Calu3 (cell line): ENCODE data around the gene CNTNAP2. TPM values are rescaled to one million over a fixed set of nuclear protein-coding genes. Genes with fewer than 3 reads are reported as not detected.

Experiments
- BruUV-seq: library from RNA; stranded (reverse); fragments of 400-500 nt; replicated peaks from 2 replicates; lab custom pipeline; 2021; lab: Mats Ljungman, UMichigan
- CTCF ChIA-PET: fragments of 300-600 bp; sonication (Branson Sonifier 250); formaldehyde crosslinking; loops from one replicate; lab custom pipeline; 2022; ENCODE audit warnings: antibody characterized with exemption; lab: Charles Lee
- DNase-seq: peaks from one replicate; pipeline ENCODE4 v3.0.0; 2022
- H3K27ac Mint-ChIP-seq: one replicate; pipeline ENCODE4 v1.8.0; 2022; ENCODE audit warnings: mixed read lengths; ENCODE audit not compliant: unreplicated experiment
- H3K27me3 Mint-ChIP-seq: one replicate; pipeline ENCODE4 v1.8.0; 2022; ENCODE audit warnings: mixed read lengths; ENCODE audit not compliant: unreplicated experiment
- H3K36me3 Mint-ChIP-seq: one replicate; pipeline ENCODE4 v1.8.0; 2022; ENCODE audit warnings: mild to moderate bottlenecking, moderate library complexity, mixed read lengths; ENCODE audit not compliant: insufficient read depth, unreplicated experiment
- H3K4me1 Mint-ChIP-seq: one replicate; pipeline ENCODE4 v1.8.0; 2022; ENCODE audit warnings: mild to moderate bottlenecking, low read depth, mixed read lengths; ENCODE audit not compliant: unreplicated experiment
- H3K4me3 Mint-ChIP-seq: one replicate; pipeline ENCODE4 v1.8.0; 2022; ENCODE audit warnings: mild to moderate bottlenecking, low read depth, moderate library complexity, mixed read lengths; ENCODE audit not compliant: unreplicated experiment
- H3K9me3 Mint-ChIP-seq: one replicate; pipeline ENCODE4 v1.8.0; 2022; ENCODE audit warnings: low read depth, mixed read lengths; ENCODE audit not compliant: unreplicated experiment
- intact Hi-C: fragments of 100-400 bp; cut with micrococcal nuclease; formaldehyde crosslinking; loops from one replicate; pipeline ENCODE4 v1.10.0; 2022; ENCODE audit not compliant: unreplicated experiment
- total RNA-seq: library from RNA; stranded (reverse); gene quantifications from 2 replicates; pipeline ENCODE4 v1.2.3, GENCODE V29; 2022
- TF ChIP-seq, protein P1 (sequence below): fragments of 200-600 bp; IDR thresholded peaks from one replicate; pipeline ENCODE4 v1.8.0; 2022; ENCODE audit warnings: antibody characterized with exemption; ENCODE audit not compliant: unreplicated experiment

Gene CNTNAP2
- total RNA-seq, 1 experiment from 2014 or later: 1.1 TPM

DNA sequence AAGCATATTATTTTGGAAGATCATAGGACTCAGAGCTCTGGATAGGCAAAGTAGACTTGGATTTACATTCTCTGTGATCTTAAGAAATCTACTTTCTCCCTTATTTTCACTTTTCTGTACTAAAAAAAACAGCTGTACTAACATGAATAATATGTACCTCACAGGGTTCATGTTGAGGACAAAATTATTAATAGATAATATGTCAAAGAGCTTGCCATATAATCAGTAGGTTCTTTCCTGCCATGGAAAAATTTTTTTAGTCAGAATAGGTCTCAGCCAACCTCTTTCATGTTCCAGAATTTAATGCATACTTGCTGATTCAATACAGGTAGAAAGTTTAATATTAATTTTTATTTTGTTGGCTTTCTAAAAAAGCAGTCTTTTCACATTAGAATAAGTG lies 1693.7 kb downstream of the CNTNAP2 start:
- BruUV-seq: no TSS peak
- H3K4me3 Mint-ChIP-seq: no peak overlapping the region
- intact Hi-C loops: no loop called here

DNA sequence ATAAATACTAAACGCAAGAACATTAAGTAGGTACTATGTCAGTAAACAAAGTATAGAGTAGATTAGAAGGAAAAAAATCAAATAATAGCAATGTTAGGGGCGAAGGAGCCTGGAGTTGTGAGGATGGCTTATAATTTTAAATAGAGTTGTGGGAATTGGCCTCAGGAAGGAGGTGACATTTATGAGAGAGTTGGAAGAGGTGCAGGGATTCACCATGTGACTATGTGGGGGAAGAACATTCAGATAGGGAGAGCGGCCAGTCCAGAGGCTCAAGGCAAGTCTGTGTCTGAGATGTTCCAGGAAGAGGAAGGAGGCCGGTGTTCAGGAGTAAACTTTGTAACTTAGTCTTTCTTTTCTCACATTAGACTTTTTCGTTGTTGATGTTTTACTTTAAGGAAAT lies 1695.3 kb downstream of the CNTNAP2 start:
- H3K27me3 Mint-ChIP-seq: no peaks in the 10 kb centered on the region
- peaks cover 20% of the 10 kb centered on the region for H3K9me3 Mint-ChIP-seq
- H3K27ac Mint-ChIP-seq: no peak overlapping the region
- intact Hi-C loops: no loop called here
- H3K4me1 Mint-ChIP-seq: no peaks in the 10 kb centered on the region
- no peaks in the 10 kb centered on the region for H3K36me3 Mint-ChIP-seq
- DNase-seq: no peak
- no TSS peak for BruUV-seq
- TF ChIP-seq, protein P1, sequence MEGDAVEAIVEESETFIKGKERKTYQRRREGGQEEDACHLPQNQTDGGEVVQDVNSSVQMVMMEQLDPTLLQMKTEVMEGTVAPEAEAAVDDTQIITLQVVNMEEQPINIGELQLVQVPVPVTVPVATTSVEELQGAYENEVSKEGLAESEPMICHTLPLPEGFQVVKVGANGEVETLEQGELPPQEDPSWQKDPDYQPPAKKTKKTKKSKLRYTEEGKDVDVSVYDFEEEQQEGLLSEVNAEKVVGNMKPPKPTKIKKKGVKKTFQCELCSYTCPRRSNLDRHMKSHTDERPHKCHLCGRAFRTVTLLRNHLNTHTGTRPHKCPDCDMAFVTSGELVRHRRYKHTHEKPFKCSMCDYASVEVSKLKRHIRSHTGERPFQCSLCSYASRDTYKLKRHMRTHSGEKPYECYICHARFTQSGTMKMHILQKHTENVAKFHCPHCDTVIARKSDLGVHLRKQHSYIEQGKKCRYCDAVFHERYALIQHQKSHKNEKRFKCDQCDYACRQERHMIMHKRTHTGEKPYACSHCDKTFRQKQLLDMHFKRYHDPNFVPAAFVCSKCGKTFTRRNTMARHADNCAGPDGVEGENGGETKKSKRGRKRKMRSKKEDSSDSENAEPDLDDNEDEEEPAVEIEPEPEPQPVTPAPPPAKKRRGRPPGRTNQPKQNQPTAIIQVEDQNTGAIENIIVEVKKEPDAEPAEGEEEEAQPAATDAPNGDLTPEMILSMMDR: no peak
- CTCF ChIA-PET: no interaction called here
- H3K4me3 Mint-ChIP-seq: no peak overlapping the region

More for the DNA sequence above, 1693.7 kb downstream of the CNTNAP2 start:
- H3K9me3 Mint-ChIP-seq: peaks cover 22% of the 10 kb centered on the region
- no peak for DNase-seq
- CTCF ChIA-PET: no interaction called here
- no peaks in the 10 kb centered on the region for H3K4me1 Mint-ChIP-seq
- TF ChIP-seq, protein P1: no peak
- no peaks in the 10 kb centered on the region for H3K27me3 Mint-ChIP-seq
- no peaks in the 10 kb centered on the region for H3K36me3 Mint-ChIP-seq
- no peak overlapping the region for H3K27ac Mint-ChIP-seq

DNA sequence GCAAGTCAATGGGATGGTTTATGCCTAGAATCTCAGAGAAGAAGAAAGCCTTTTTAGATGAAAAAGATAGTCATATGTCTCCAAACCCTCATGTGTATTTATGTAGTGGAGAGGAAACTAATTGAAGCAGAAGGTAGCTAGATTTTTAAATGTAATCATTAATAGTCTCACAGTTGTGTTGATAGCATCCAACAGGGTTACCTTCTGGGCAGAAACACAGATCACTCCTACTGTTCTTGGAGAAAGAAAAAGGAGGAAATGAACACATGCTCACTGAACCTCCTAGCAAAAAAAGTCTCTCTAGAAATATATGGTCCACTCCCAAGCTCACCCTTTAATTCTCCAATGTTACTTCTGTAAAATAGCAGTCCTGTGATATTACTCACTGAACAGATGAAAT lies 1696.7 kb downstream of the CNTNAP2 start:
- Mint-ChIP-seq H3K27ac (no peak overlapping the region), H3K4me1 (no peaks in the 10 kb centered on the region), H3K27me3 (no peaks in the 10 kb centered on the region), H3K4me3 (no peak overlapping the region), H3K36me3 (no peaks in the 10 kb centered on the region), H3K9me3 (peaks cover 17% of the 10 kb centered on the region)
- CTCF ChIA-PET: no interaction called here
- no peak for DNase-seq
- intact Hi-C loops: no loop called here
- TF ChIP-seq, protein P1: no peak
- no TSS peak for BruUV-seq

DNA sequence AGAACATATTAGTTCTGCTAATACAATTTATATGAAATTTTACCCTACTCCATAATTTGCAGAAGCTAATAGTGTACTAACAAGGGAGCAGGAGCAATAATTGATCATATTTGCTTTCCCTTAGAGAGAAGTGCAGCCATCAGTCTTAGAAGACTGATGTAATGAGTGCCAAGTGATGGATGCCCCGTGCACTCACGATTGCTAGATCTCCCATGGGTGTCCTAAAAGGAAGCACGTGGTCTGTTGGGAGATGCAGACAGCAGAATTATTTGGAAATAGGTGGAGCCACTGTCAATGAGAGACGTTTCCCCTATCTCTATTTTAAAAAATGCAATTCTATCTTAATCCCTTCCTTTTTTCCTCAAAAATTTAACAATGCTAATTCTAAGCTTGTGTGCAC lies 1701.7 kb downstream of the CNTNAP2 start:
- intact Hi-C loops: no loop called here
- H3K9me3 Mint-ChIP-seq: peaks cover 14% of the 10 kb centered on the region
- TF ChIP-seq, protein P1: no peak
- H3K27ac Mint-ChIP-seq: no peak overlapping the region
- BruUV-seq: no TSS peak
- H3K4me3 Mint-ChIP-seq: no peak overlapping the region
- H3K4me1 Mint-ChIP-seq: no peaks in the 10 kb centered on the region
- no peaks in the 10 kb centered on the region for H3K27me3 Mint-ChIP-seq
- no peaks in the 10 kb centered on the region for H3K36me3 Mint-ChIP-seq
- no peak for DNase-seq
- CTCF ChIA-PET: no interaction called here
